Measurements from ENCODE around the gene RAB29. TPM values are rescaled to one million over a fixed set of nuclear protein-coding genes. Genes with fewer than 3 reads are reported as not detected.

RAB29 gene
- total RNA-seq, 1 experiment from 2014 or later: 15.1 TPM

DNA sequence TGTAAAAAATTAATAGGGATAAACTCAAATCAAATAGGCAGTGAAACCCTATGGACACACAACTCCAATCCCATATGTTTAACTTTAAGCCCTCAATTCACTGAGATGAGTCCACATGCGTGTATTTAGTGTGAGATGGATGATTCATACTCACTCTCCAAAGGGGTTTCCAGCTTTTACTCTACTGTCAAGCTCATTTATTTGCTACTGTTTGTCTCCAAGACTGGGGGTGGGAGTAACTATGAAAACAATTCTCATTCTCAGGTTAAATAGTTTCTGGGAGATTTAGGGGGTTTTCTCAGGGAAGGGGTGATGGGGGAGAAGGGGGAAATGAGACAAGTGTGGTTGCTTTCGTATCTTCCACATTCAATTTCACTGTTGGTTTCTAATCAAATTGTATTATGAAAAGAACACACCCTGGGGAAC lies 2.7 kb downstream of the RAB29 start:
- H3K4me3 ChIP-seq (ENCODE audit: low read depth in 2 of 2, low read length in 2 of 2): no peak overlapping the region
- TF ChIP-seq TCF7L2 (IDR thresholded peaks at IDR 0.05; ENCODE audit: low read depth, low read length) (no peak), POLR2AphosphoS5 (IDR thresholded peaks at IDR 0.05; ENCODE audit: low read depth, low read length) (no peak), SIN3A (IDR thresholded peaks at IDR 0.05; ENCODE audit: borderline replicate concordance, insufficient read depth, low read depth, low read length) (no peak)
- TF ChIP-seq, protein P1, sequence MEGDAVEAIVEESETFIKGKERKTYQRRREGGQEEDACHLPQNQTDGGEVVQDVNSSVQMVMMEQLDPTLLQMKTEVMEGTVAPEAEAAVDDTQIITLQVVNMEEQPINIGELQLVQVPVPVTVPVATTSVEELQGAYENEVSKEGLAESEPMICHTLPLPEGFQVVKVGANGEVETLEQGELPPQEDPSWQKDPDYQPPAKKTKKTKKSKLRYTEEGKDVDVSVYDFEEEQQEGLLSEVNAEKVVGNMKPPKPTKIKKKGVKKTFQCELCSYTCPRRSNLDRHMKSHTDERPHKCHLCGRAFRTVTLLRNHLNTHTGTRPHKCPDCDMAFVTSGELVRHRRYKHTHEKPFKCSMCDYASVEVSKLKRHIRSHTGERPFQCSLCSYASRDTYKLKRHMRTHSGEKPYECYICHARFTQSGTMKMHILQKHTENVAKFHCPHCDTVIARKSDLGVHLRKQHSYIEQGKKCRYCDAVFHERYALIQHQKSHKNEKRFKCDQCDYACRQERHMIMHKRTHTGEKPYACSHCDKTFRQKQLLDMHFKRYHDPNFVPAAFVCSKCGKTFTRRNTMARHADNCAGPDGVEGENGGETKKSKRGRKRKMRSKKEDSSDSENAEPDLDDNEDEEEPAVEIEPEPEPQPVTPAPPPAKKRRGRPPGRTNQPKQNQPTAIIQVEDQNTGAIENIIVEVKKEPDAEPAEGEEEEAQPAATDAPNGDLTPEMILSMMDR (IDR thresholded peaks at IDR 0.05): no peak
- TF ChIP-seq, protein P2, sequence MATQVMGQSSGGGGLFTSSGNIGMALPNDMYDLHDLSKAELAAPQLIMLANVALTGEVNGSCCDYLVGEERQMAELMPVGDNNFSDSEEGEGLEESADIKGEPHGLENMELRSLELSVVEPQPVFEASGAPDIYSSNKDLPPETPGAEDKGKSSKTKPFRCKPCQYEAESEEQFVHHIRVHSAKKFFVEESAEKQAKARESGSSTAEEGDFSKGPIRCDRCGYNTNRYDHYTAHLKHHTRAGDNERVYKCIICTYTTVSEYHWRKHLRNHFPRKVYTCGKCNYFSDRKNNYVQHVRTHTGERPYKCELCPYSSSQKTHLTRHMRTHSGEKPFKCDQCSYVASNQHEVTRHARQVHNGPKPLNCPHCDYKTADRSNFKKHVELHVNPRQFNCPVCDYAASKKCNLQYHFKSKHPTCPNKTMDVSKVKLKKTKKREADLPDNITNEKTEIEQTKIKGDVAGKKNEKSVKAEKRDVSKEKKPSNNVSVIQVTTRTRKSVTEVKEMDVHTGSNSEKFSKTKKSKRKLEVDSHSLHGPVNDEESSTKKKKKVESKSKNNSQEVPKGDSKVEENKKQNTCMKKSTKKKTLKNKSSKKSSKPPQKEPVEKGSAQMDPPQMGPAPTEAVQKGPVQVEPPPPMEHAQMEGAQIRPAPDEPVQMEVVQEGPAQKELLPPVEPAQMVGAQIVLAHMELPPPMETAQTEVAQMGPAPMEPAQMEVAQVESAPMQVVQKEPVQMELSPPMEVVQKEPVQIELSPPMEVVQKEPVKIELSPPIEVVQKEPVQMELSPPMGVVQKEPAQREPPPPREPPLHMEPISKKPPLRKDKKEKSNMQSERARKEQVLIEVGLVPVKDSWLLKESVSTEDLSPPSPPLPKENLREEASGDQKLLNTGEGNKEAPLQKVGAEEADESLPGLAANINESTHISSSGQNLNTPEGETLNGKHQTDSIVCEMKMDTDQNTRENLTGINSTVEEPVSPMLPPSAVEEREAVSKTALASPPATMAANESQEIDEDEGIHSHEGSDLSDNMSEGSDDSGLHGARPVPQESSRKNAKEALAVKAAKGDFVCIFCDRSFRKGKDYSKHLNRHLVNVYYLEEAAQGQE (IDR thresholded peaks at IDR 0.05; ENCODE audit: insufficient read depth in 1 of 2, low read depth in 2 of 2, low read length in 1 of 2): no peak
- peaks cover 9% of the 10 kb centered on the region for H3K4me1 ChIP-seq (ENCODE audit: control insufficient read depth, insufficient read depth, low read length)
- DNase-seq (ENCODE audit: low read depth, low spot score) (no peak), ATAC-seq (no peak)
- in situ Hi-C loops (cut with HindIII; ENCODE audit: low pct_unique_long_range_greater_than_20kb, low sequenced_read_pairs) (no loop called here), intact Hi-C loops (cut with micrococcal nuclease; ENCODE audit: unreplicated experiment) (no loop called here)
- ChIA-PET POLR2A (interaction anchor here (1.0 kb wide), 1 partner anchor 23 kb away, joined by 3 read pairs; no protein-coding TSS in a partner anchor), CTCF (interaction anchor here (0.6 kb wide), 1 partner anchor 115 kb away, joined by 21 read pairs; no protein-coding TSS in a partner anchor)
- peaks cover 5% of the 10 kb centered on the region; the same call in 1 of the 2 replicates for H3K9me3 ChIP-seq (ENCODE audit: control insufficient read depth, insufficient read depth, low read depth, low read length)
- no peaks in the 10 kb centered on the region for H3K36me3 ChIP-seq (ENCODE audit: control insufficient read depth, insufficient read depth, low read length)
- no peak overlapping the region for H3K27ac ChIP-seq (ENCODE audit: low read length)
- BruUV-seq (replicated peaks): no TSS peak
- H3K27me3 ChIP-seq (ENCODE audit: control insufficient read depth, insufficient read depth, low read length): no peaks in the 10 kb centered on the region

DNA sequence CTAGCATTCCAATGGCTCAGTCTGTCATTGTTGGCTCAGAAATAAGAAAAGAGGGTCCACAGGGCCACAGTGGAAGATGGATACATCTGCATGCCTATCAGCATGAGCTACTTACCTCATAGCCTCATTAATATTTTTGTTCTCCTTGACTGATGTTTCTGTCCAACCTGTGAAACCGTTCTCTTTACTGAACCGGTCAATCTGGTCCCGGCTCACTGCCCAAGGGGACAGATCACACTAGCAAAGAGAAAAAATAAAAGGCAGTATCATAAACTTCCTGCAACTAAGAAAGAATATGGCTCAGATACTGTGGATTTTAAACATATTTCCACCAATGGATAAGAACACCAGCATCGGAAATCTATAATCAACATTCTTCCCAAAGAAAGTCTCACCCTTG lies 4.7 kb downstream of the RAB29 start:
- Histone ChIP-seq H3K4me3 (ENCODE audit: low read depth in 2 of 2, low read length in 2 of 2) (no peak overlapping the region), H3K27me3 (ENCODE audit: control insufficient read depth, insufficient read depth, low read length) (no peaks in the 10 kb centered on the region), H3K36me3 (ENCODE audit: control insufficient read depth, insufficient read depth, low read length) (no peaks in the 10 kb centered on the region), H3K27ac (ENCODE audit: low read length) (no peak overlapping the region), H3K9me3 (ENCODE audit: control insufficient read depth, insufficient read depth, low read depth, low read length) (no peaks in the 10 kb centered on the region), H3K4me1 (ENCODE audit: control insufficient read depth, insufficient read depth, low read length) (peaks cover 8% of the 10 kb centered on the region)
- in situ Hi-C loops (cut with HindIII; ENCODE audit: low pct_unique_long_range_greater_than_20kb, low sequenced_read_pairs): no loop called here
- DNase-seq (ENCODE audit: low read depth, low spot score) (no peak), ATAC-seq (no peak)
- POLR2A ChIA-PET: interaction anchor here (0.7 kb wide), 1 partner anchor 15 kb away, joined by 3 read pairs; no protein-coding TSS in a partner anchor
- TF ChIP-seq, protein P1 (IDR thresholded peaks at IDR 0.05): no peak
- TF ChIP-seq SIN3A (IDR thresholded peaks at IDR 0.05; ENCODE audit: borderline replicate concordance, insufficient read depth, low read depth, low read length): no peak
- TF ChIP-seq, protein P2 (IDR thresholded peaks at IDR 0.05; ENCODE audit: insufficient read depth in 1 of 2, low read depth in 2 of 2, low read length in 1 of 2): no peak
- TF ChIP-seq TCF7L2 (IDR thresholded peaks at IDR 0.05; ENCODE audit: low read depth, low read length): no peak
- TF ChIP-seq POLR2AphosphoS5 (IDR thresholded peaks at IDR 0.05; ENCODE audit: low read depth, low read length): no peak
- intact Hi-C loops (cut with micrococcal nuclease; ENCODE audit: unreplicated experiment): no loop called here
- no TSS peak for BruUV-seq (replicated peaks)
- CTCF ChIA-PET: no interaction called here
